GM18505 (cell line): ENCODE measurements around the gene GRID1.
A peak's percentile ranks its signal among the peaks of the same experiment; 100 is the strongest.
"Not testable (repeated sequence)": the region's sequence is repeated elsewhere in the genome, so short reads cannot be mapped to it uniquely, and the experiment has no call there.

Experiments used
- ATAC-seq: cut with Tn5 transposase; IDR thresholded peaks from one replicate; pipeline ENCODE4 v1.9.1; 2021; ENCODE audit not compliant: unreplicated experiment
- POLR2A ChIP-seq: IDR thresholded peaks from 4 replicates; pipeline ENCODE4 v1.6.1; 2011; ENCODE audit warnings: borderline replicate concordance; ENCODE audit not compliant: insufficient read depth, insufficient read length; ENCODE audit errors: extremely low read depth

Gene GRID1

GRCh38 chr10:86107131-86107530 lies 259.5 kb downstream of the GRID1 start:
- no peak for TF ChIP-seq POLR2A
- ATAC-seq = no peak

GRCh38 chr10:86106616-86107015 lies 260.0 kb downstream of the GRID1 start:
- TF ChIP-seq POLR2A = no peak
- no peak for ATAC-seq

- no peak for TF ChIP-seq POLR2A
- ATAC-seq = no peak
Observed at GRCh38 chr10:86105640-86106039, 261.0 kb downstream of the GRID1 start.

GRCh38 chr10:86105181-86105580 lies 261.4 kb downstream of the GRID1 start:
- ATAC-seq = no peak
- TF ChIP-seq POLR2A = no peak

GRCh38 chr10:86104611-86105145 lies 261.9 kb downstream of the GRID1 start:
- ATAC-seq = no peak
- TF ChIP-seq POLR2A = no peak

DNA sequence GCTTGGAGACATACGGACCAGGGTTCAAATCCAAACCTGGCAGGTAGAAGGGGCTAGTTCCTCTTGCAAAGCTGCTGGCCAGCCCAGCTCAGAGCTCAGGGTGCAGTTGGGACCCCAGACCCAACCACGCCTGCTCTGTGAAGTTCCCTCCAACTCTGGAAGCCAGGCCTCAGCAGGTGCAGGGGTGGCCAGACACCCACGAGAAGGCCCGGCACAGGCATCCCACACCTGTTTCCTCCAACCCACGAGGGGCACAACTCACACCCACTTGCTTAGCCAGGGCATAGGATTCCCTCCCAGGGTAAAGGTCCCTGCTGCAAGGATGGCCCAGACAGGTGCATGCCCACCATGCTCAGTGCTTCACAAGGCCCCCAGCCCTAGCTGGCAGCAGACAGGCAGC lies 262.4 kb downstream of the GRID1 start:
- no peak for ATAC-seq
- TF ChIP-seq POLR2A = no peak

- ATAC-seq = no peak
- no peak for TF ChIP-seq POLR2A
Observed at GRCh38 chr10:86103391-86104101, 263.0 kb downstream of the GRID1 start.

DNA sequence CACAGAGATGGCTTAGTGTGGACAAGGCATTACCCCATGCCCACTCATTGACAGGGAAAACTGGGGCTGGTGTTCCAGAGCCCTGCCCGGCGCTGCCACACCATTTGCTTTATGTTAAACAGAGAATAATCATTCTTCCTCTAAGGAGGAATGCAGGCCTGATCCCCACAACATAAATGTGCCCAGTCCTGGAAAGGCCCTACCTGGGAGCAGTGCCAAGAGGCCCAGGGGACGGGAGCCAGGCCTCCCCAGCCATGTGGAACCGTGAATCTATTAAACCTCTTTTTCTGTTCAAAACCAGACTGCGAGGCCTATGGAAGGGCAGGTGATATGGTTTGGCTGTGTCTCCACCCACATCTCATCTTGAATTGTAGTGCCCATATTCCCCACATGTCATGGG lies 264.1 kb downstream of the GRID1 start:
- no peak for ATAC-seq

GRCh38 chr10:86102031-86102430 lies 264.6 kb downstream of the GRID1 start:
- no peak for TF ChIP-seq POLR2A
- ATAC-seq = no peak

More for the DNA sequence above, 264.1 kb downstream of the GRID1 start:
- TF ChIP-seq POLR2A = no peak

- peak; percentile 76 for ATAC-seq
- no peak for TF ChIP-seq POLR2A
Observed at GRCh38 chr10:86100581-86101061, 266.0 kb downstream of the GRID1 start.

- ATAC-seq = no peak
- TF ChIP-seq POLR2A = no peak
Observed at GRCh38 chr10:86099542-86100334, 266.9 kb downstream of the GRID1 start.

DNA sequence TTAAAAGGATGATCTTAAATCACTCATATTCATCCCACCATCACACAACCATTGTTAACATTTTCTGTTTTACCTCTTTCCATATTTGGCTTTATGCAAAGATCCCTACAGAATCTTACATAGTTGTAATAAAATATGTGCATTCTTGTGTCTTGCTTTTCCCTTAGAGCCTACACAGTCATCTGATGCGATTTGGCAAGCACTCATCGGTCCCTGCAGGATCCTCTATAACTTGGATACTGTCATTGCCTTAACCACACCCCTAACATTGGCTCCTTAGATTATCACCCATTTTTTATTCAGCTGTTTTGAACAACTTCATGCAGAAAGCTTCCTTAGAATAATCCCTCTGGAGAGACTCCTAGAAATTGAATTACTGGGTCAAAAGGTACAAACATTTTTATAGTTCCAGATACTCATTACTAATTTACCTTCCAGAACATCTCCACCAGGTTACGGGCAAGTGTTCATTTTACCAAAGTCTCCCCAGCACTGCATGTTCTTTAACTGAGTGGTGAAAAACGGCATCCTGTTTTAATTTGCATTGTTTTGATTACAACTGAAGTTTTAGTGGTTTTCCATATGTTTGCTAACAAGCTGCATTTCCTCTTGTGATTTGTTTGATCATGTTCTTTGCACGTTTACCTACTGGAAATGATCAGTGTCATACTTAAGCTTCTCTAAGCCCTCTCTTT lies 268.3 kb downstream of the GRID1 start:
- no peak for TF ChIP-seq POLR2A
- no peak for ATAC-seq

DNA sequence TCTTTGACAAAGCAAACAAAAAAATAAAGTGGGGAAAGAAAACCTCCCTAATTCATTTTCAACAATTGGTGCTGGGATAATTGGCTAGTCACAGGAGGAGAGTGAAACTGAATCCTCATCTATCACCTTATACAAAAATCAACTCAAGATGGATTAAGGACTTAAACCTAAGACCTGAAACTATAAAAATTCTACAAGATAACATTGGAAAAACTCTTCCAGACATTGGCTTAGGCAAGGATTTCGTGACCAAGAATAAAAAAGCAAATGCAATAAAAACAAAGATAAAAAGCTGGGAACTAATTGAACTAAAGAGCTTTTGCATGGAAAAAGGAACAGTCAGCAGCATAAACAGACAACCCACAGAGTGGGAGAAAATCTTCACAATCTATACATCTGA lies 271.5 kb downstream of the GRID1 start:
- ATAC-seq = not testable (repeated sequence)

- not testable (repeated sequence) for ATAC-seq
Observed at GRCh38 chr10:86092311-86092710, 274.3 kb downstream of the GRID1 start.
